RWPE1 (cell line): Measurements from ENCODE around the gene TIMM21.

ENCODE experiments used
- CTCF ChIA-PET: fragments of 350-600 bp; sonication (Branson Sonifier 250); formaldehyde crosslinking; extraction: SDS; loops from one replicate; lab custom pipeline; 2021; lab: Yijun Ruan, JAX
- POLR2A ChIA-PET: fragments of 400-600 bp; formaldehyde crosslinking; extraction: SDS; loops from one replicate; lab custom pipeline; 2020; ENCODE audit warnings: antibody characterized with exemption; ENCODE audit not compliant: low non-redundant PET; lab: Yijun Ruan, JAX
- DNase-seq: peaks from one replicate; pipeline ENCODE4 v3.0.0; 2012; ENCODE audit warnings: low spot score
- H3K27ac ChIP-seq: fragments of 450-650 bp; 2 replicates; pipeline ENCODE4 v1.5.1; 2017
- TF ChIP-seq, protein P1 (sequence below): fragments of 450-650 bp; conservative IDR thresholded peaks from 2 replicates; pipeline ENCODE4 v1.5.1; 2017; ENCODE audit warnings: low read depth, mild to moderate bottlenecking

TIMM21 gene

DNA sequence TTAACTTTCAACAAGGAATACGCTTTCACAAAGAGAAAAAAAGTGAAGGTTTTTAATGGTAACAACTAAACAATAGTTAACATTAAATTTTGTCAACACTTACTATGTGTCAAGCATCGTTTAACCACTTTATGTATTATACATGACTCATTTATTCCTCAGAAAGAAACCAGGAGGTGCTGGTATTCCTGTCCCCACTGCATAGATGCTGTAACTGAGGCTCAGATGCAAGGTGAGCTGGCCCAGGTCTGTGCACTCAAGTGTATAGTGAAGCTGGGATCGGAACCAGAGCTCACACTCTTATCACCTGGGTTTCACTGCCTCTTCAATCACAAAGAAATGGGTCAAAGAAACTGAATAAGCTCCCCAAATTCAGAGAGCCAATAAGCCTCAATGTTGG lies 17.2 kb upstream of the TIMM21 start:
- DNase-seq: no peak
- POLR2A ChIA-PET: no interaction called here
- H3K27ac ChIP-seq: no peak overlapping the region
- TF ChIP-seq, protein P1, sequence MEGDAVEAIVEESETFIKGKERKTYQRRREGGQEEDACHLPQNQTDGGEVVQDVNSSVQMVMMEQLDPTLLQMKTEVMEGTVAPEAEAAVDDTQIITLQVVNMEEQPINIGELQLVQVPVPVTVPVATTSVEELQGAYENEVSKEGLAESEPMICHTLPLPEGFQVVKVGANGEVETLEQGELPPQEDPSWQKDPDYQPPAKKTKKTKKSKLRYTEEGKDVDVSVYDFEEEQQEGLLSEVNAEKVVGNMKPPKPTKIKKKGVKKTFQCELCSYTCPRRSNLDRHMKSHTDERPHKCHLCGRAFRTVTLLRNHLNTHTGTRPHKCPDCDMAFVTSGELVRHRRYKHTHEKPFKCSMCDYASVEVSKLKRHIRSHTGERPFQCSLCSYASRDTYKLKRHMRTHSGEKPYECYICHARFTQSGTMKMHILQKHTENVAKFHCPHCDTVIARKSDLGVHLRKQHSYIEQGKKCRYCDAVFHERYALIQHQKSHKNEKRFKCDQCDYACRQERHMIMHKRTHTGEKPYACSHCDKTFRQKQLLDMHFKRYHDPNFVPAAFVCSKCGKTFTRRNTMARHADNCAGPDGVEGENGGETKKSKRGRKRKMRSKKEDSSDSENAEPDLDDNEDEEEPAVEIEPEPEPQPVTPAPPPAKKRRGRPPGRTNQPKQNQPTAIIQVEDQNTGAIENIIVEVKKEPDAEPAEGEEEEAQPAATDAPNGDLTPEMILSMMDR: no peak
- CTCF ChIA-PET: no interaction called here

DNA sequence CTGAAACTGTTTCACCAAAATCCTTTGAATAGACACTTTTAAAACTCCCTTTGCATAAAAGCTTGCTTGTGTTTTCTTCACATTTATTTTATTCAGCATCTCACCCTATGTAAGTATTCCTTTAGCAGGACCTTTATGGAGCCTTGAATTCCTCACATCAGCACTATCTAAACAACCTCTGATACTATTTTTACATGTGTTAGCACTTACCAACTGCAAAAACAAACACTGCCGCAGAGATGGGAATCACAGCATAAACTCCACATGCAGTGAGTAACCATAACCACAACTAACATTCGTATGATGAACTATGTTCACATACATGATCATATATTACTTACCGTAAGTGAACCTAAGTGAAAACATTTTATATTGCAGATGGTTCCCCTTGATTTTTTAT lies 16.1 kb upstream of the TIMM21 start:
- TF ChIP-seq, protein P1: no peak
- no peak for DNase-seq
- no peak overlapping the region for H3K27ac ChIP-seq
- POLR2A ChIA-PET: no interaction called here
- CTCF ChIA-PET: no interaction called here

DNA sequence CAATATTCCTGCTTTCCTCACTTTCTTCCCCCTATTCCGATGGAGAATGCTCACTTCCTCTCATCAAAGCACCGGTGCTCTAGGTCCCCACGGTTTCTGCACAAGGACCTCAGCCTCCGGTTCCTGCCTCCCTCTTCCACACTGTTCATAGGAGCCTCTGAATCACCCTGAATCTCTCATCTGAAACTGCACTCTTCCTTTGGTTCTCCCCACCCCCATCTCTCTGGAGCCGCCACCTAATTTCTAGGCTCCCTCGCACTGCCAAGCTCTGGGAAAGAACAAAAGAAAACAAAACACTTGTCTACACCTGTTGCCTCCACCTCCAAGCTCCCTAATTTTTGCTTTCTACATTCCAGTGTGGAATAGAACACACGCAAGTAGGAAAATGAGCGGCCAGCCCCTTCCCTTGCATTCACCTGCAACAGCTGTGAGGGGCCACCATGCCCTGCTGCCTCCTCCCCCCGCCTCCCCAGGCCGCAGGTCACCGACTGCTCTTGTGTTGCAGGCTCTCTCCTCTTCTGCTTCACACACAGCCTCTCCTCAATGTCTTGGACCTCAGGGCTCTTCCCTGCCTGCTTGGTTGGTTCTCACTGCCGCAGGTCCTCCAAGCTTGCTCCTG lies 10.3 kb upstream of the TIMM21 start:
- ChIA-PET POLR2A (no interaction called here), CTCF (interaction anchor here (0.6 kb wide), 1 partner anchor 39 kb away, joined by 3 read pairs; no protein-coding TSS in a partner anchor)
- no peak for DNase-seq
- no peak overlapping the region for H3K27ac ChIP-seq
- TF ChIP-seq, protein P1: no peak

DNA sequence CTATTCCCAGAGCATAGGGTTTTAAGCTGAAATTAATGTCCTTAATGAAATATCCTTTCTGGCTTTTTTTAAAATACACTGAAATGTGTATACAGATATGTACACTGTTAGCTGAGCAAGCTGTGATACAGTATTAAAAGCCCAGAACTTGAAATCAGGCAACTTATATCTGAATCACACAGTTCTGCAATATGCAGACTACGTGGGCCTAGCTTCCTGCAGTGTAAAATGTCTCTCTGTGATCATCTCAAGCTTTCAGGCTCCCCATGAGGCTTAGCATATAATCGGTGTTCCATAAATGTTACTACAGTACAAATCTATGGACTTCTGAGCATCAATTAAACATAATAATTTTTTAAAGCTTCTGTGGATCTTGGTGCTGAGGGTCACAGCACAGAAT lies 8.9 kb upstream of the TIMM21 start:
- POLR2A ChIA-PET: no interaction called here
- CTCF ChIA-PET: interaction anchor here (0.6 kb wide), 1 partner anchor 715 kb away, joined by 3 read pairs; no protein-coding TSS in a partner anchor
- H3K27ac ChIP-seq: no peak overlapping the region
- no peak for DNase-seq
- TF ChIP-seq, protein P1: no peak

DNA sequence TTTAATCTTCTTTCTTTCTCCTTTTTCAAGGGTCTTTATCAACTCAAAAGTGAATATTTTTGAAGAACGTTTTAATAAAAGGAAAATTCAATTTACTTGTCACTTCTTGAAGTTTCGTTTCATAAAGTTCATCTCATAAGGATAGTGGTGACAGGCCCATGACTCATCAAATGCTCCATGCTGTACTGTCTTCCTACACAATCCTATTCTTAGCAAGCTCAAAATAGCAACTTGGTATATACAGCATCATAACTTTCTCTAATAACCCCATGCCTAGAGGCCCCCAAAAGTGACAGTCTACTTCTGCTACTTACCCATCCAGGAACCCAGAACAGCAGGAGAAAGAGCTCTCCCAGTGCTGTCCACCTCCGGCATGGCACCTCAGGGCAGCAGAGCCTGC lies 8.4 kb upstream of the TIMM21 start:
- ChIA-PET CTCF (interaction anchor here (0.6 kb wide), 1 partner anchor 715 kb away, joined by 3 read pairs; no protein-coding TSS in a partner anchor), POLR2A (no interaction called here)
- TF ChIP-seq, protein P1: no peak
- DNase-seq: peak; percentile 38
- H3K27ac ChIP-seq: no peak overlapping the region

DNA sequence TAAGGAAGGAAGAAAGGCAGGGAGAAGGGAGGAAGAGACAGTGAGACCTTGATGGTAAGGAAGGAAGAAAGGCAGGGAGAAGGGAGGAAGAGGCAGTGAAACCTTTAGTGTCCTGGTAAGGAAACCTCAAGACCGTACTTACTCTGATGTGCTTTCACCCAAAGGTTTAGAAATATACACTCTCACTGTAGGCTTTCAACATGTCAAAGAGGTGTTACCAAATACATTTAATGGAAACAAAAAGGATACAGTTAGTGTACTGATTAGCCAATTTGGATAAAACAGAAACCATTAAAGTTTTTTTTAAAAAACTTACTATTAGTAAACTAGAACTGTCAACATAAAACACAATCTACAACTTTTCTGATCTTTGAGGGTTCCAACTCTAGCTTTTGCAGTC lies 7.7 kb upstream of the TIMM21 start:
- ChIA-PET CTCF (no interaction called here), POLR2A (no interaction called here)
- H3K27ac ChIP-seq: no peak overlapping the region
- DNase-seq: no peak
- TF ChIP-seq, protein P1: no peak
